Caco-2 (cell line): ENCODE data around the gene TNFSF13B. TPM values are rescaled to one million over a fixed set of nuclear protein-coding genes. Genes with fewer than 3 reads are reported as not detected.

ENCODE experiments used
- BruUV-seq: library from RNA; stranded (reverse); fragments of 400-500 nt; replicated peaks from 2 replicates; lab custom pipeline; 2021; lab: Mats Ljungman, UMichigan
- CTCF ChIA-PET: fragments of 300-600 bp; sonication (Branson Sonifier 250); formaldehyde crosslinking; loops from one replicate; lab custom pipeline; 2022; ENCODE audit warnings: antibody characterized with exemption; lab: Charles Lee
- POLR2A ChIA-PET: fragments of 300-600 bp; sonication (Branson Sonifier 250); formaldehyde crosslinking; loops from one replicate; lab custom pipeline; 2022; ENCODE audit warnings: antibody characterized with exemption; lab: Charles Lee
- DNase-seq, 2 experiments: peaks; one replicate each; pipeline versions ENCODE4 v3.0.0 to v3.0.0-alpha.2; 2020 to 2022
- H3K27me3 ChIP-seq: replicated peaks from 2 replicates; pipeline ENCODE4 v1.6.0; 2011; ENCODE audit warnings: low read length; ENCODE audit not compliant: control insufficient read depth, insufficient read depth
- H3K36me3 ChIP-seq: 2 replicates; pipeline ENCODE4 v1.5.1; 2011; ENCODE audit warnings: low read length; ENCODE audit not compliant: control insufficient read depth, insufficient read depth
- H3K4me1 ChIP-seq: fragments of 250-450 bp; sonication (Bioruptor Pico); 2 replicates; pipeline ENCODE4 v1.5.1; 2020; ENCODE audit warnings: mild to moderate bottlenecking
- H3K4me3 ChIP-seq: 2 replicates; pipeline ENCODE4 v1.5.1; 2011; ENCODE audit warnings: low read depth, mild to moderate bottlenecking, control low read depth, low read length
- H3K9me3 ChIP-seq: fragments of 250-450 bp; sonication (Bioruptor Pico); 2 replicates; pipeline ENCODE4 v1.5.1; 2020; ENCODE audit warnings: mild to moderate bottlenecking, moderate library complexity
- H3K27ac Mint-ChIP-seq: one replicate; pipeline ENCODE4 v1.8.0; 2022; ENCODE audit warnings: mixed read lengths; ENCODE audit not compliant: unreplicated experiment
- H3K27me3 Mint-ChIP-seq: one replicate; pipeline ENCODE4 v1.8.0; 2022; ENCODE audit warnings: mixed read lengths; ENCODE audit not compliant: insufficient read depth, unreplicated experiment
- H3K36me3 Mint-ChIP-seq: one replicate; pipeline ENCODE4 v1.8.0; 2022; ENCODE audit warnings: mild to moderate bottlenecking, mixed read lengths; ENCODE audit not compliant: insufficient read depth, unreplicated experiment
- H3K4me1 Mint-ChIP-seq: one replicate; pipeline ENCODE4 v1.8.0; 2022; ENCODE audit warnings: low read depth, mixed read lengths; ENCODE audit not compliant: unreplicated experiment
- H3K4me3 Mint-ChIP-seq: one replicate; pipeline ENCODE4 v1.8.0; 2022; ENCODE audit warnings: mild to moderate bottlenecking, moderate library complexity, mixed read lengths; ENCODE audit not compliant: unreplicated experiment
- H3K9me3 Mint-ChIP-seq: one replicate; pipeline ENCODE4 v1.8.0; 2022; ENCODE audit warnings: mixed read lengths; ENCODE audit not compliant: unreplicated experiment
- intact Hi-C: fragments of 100-400 bp; cut with micrococcal nuclease; formaldehyde crosslinking; loops from one replicate; pipeline ENCODE4 v1.10.0; 2022; ENCODE audit not compliant: unreplicated experiment
- total RNA-seq: library from RNA; stranded (reverse); gene quantifications from 2 replicates; pipeline ENCODE4 v1.2.3, GENCODE V29; 2022
- TF ChIP-seq, protein P1 (sequence below), 2 experiments: fragments of 200-600 bp in 1 of 2; IDR thresholded peaks; 1 replicate in 1 of 2; 2 replicates in 1 of 2; pipeline versions ENCODE4 v1.5.1 to v1.8.0; 2011 to 2022; ENCODE audit warnings: antibody characterized with exemption in 1 of 2, control low read depth in 1 of 2, inconsistent platforms in 1 of 2, low read depth in 1 of 2, low read length in 1 of 2, mild to moderate bottlenecking in 1 of 2, moderate library complexity in 1 of 2; ENCODE audit not compliant: insufficient read depth in 1 of 2, severe bottlenecking in 1 of 2, unreplicated experiment in 1 of 2

The TNFSF13B gene
- total RNA-seq, 1 experiment from 2014 or later: 0.41 TPM

DNA sequence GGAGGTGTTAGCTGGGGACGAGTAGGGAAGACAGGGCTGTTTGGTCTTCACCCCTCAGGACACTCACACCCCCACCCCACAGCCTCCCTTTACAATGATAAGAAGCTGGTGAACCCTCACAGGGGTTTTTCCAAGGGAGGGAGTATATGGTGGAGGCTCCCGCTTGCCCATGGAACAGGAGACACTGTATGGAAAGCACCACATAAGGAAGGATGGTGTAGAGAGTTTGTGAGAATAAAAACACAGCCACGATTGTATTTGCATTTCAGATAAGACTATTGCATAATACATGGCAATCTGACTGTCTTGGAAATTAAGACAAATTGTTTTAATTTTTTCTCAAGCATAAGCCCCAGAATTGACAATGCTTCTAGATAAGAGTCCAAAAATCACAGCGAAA lies 46.9 kb downstream of the TNFSF13B start:
- no peaks in the 10 kb centered on the region for H3K36me3 Mint-ChIP-seq
- CTCF ChIA-PET: no interaction called here

DNA sequence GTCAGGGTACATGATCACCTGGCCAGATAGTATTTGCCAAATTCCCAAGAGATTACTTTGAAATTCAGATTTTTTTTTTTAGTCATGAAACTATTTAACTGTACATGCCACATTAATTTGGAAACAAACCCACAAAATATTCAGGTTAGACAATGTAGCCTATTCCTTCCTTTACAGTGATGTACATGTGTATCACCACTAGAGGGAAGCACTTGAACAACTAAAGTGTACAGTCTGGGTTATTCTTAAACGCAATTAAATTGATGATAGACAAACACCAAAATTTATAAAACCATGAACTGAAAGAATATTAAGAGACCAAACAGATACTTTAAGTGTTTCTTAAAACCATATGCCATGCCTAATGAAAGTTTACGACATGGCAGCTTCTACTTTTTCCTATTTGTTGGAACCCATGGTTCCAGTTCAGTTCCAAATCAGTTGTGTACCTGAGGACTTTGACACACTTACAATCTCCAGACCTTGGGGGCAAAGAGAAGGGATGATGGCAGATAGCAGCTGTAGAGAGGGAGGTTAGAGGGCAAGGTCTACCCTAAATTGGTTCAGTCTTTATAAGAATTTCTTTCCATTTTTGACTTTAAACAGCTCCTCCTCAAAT lies 52.8 kb downstream of the TNFSF13B start:
- Histone ChIP-seq H3K36me3 (no peaks in the 10 kb centered on the region), H3K4me3 (no peak overlapping the region), H3K27me3 (no peaks in the 10 kb centered on the region), H3K4me1 (no peaks in the 10 kb centered on the region), H3K9me3 (no peaks in the 10 kb centered on the region)
- peaks cover 7% of the 10 kb centered on the region for H3K27me3 Mint-ChIP-seq
- no TSS peak for BruUV-seq
- intact Hi-C loops: loop anchor here (1.0 to 5.0 kb wide), 3 partner anchors 95 to 575 kb away; no protein-coding TSS in a partner anchor
- H3K4me1 Mint-ChIP-seq: no peaks in the 10 kb centered on the region
- TF ChIP-seq, protein P1, sequence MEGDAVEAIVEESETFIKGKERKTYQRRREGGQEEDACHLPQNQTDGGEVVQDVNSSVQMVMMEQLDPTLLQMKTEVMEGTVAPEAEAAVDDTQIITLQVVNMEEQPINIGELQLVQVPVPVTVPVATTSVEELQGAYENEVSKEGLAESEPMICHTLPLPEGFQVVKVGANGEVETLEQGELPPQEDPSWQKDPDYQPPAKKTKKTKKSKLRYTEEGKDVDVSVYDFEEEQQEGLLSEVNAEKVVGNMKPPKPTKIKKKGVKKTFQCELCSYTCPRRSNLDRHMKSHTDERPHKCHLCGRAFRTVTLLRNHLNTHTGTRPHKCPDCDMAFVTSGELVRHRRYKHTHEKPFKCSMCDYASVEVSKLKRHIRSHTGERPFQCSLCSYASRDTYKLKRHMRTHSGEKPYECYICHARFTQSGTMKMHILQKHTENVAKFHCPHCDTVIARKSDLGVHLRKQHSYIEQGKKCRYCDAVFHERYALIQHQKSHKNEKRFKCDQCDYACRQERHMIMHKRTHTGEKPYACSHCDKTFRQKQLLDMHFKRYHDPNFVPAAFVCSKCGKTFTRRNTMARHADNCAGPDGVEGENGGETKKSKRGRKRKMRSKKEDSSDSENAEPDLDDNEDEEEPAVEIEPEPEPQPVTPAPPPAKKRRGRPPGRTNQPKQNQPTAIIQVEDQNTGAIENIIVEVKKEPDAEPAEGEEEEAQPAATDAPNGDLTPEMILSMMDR (IDR thresholded peaks at IDR 0.05; ENCODE audit: insufficient read depth in 1 of 2, low read depth in 1 of 2, low read length in 1 of 2, severe bottlenecking in 1 of 2, unreplicated experiment in 1 of 2): peak; percentile 75 to 84
- ChIA-PET POLR2A (no interaction called here), CTCF (interaction anchor here (1.2 kb wide), 1 partner anchor 573 kb away, joined by 4 read pairs; no protein-coding TSS in a partner anchor)
- DNase-seq: peak in 1 of 2 experiments; percentile 40
- H3K9me3 Mint-ChIP-seq: no peaks in the 10 kb centered on the region
- no peak overlapping the region for H3K4me3 Mint-ChIP-seq
- no peak overlapping the region for H3K27ac Mint-ChIP-seq
- H3K36me3 Mint-ChIP-seq: no peaks in the 10 kb centered on the region

More for the DNA sequence above, 46.9 kb downstream of the TNFSF13B start:
- no peak overlapping the region for H3K4me3 ChIP-seq
- Mint-ChIP-seq H3K4me3 (no peak overlapping the region), H3K4me1 (no peaks in the 10 kb centered on the region), H3K27ac (no peak overlapping the region), H3K27me3 (peaks cover 11% of the 10 kb centered on the region), H3K9me3 (peaks cover 7% of the 10 kb centered on the region)
- no TSS peak for BruUV-seq
- H3K27me3 ChIP-seq: no peaks in the 10 kb centered on the region
- TF ChIP-seq, protein P1 (IDR thresholded peaks at IDR 0.05; ENCODE audit: insufficient read depth in 1 of 2, low read depth in 1 of 2, low read length in 1 of 2, severe bottlenecking in 1 of 2, unreplicated experiment in 1 of 2): no peak
- no peaks in the 10 kb centered on the region for H3K36me3 ChIP-seq
- H3K4me1 ChIP-seq: no peaks in the 10 kb centered on the region
- H3K9me3 ChIP-seq: no peaks in the 10 kb centered on the region
- DNase-seq: no peak
- POLR2A ChIA-PET: no interaction called here
- intact Hi-C loops: no loop called here

DNA sequence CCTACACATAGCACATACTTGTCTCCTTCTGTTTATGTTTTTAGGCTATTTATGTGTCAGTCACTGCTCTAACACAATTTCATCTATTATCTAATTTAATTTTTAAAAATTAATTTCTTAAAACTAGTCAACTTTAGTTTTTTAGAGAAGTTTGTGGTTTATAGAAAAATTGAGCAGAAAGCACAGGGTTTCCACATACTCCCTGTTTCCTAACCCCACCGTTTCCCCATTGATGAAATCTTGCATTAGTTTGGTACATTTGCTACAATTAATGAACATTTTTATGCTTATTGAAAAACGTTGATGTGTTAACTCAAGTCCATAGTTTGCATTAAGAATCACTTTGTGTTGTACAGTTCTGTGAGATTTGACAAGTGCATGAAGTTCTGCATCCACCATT lies 53.5 kb downstream of the TNFSF13B start:
- H3K27me3 ChIP-seq: no peaks in the 10 kb centered on the region
- Mint-ChIP-seq H3K36me3 (no peaks in the 10 kb centered on the region), H3K4me1 (no peaks in the 10 kb centered on the region), H3K27me3 (peaks cover 7% of the 10 kb centered on the region), H3K4me3 (no peak overlapping the region), H3K27ac (no peak overlapping the region), H3K9me3 (no peaks in the 10 kb centered on the region)
- ChIA-PET POLR2A (no interaction called here), CTCF (interaction anchor here (1.2 kb wide), 1 partner anchor 572 kb away, joined by 4 read pairs; no protein-coding TSS in a partner anchor)
- TF ChIP-seq, protein P1 (IDR thresholded peaks at IDR 0.05; ENCODE audit: insufficient read depth in 1 of 2, low read depth in 1 of 2, low read length in 1 of 2, severe bottlenecking in 1 of 2, unreplicated experiment in 1 of 2): no peak
- intact Hi-C loops: loop anchor here (5.0 kb wide), 2 partner anchors 96 to 184 kb away; no protein-coding TSS in a partner anchor
- no peak overlapping the region for H3K4me3 ChIP-seq
- no peaks in the 10 kb centered on the region for H3K9me3 ChIP-seq
- no peaks in the 10 kb centered on the region for H3K36me3 ChIP-seq
- no peak for DNase-seq
- no TSS peak for BruUV-seq
- no peaks in the 10 kb centered on the region for H3K4me1 ChIP-seq
